Skin of body (tissue), 2 donors: Measurements from ENCODE around the gene DNAJC5. TPM values are rescaled to one million over a fixed set of nuclear protein-coding genes. Genes with fewer than 3 reads are reported as not detected.
"Not testable (repeated sequence)": the region's sequence is repeated elsewhere in the genome, so short reads cannot be mapped to it uniquely, and the experiment has no call there.

ENCODE experiments used
- DNase-seq: peaks from one replicate; lab custom pipeline; 2025; lab: John Stamatoyannopoulos, UW
- total RNA-seq: library from RNA; depleted of rRNA; stranded (reverse); fragments of >200 nt; gene quantifications from one replicate; pipeline ENCODE4 v1.2.3, GENCODE V29; 2014

The DNAJC5 gene
- total RNA-seq, 1 donor from 2014 or later = 20.9 TPM

DNA sequence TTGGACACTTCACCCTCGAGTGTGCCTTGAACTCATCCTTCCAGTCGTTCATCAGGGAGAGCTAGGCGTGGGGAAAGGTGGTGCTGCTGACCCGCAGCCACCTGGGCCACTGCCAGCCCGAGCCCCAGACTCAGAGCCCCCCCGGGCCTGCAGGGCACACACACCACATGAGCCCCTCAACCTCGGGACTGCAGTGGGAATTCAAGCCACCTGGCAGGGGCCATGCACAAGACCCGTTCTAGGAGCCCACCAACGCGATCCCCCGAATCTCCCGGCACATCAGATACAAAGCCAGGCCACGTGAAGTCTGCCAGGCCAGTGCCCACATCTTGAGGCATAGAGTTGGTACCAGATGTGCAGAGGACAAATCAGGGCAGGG is 72.0 kb downstream of the DNAJC5 start:
- no peak for DNase-seq

GRCh38 chr20:63967330-63968135 is 72.6 kb downstream of the DNAJC5 start:
- no peak for DNase-seq

- no peak for DNase-seq
Measured at GRCh38 chr20:63968136-63968927, 73.4 kb downstream of the DNAJC5 start.

DNA sequence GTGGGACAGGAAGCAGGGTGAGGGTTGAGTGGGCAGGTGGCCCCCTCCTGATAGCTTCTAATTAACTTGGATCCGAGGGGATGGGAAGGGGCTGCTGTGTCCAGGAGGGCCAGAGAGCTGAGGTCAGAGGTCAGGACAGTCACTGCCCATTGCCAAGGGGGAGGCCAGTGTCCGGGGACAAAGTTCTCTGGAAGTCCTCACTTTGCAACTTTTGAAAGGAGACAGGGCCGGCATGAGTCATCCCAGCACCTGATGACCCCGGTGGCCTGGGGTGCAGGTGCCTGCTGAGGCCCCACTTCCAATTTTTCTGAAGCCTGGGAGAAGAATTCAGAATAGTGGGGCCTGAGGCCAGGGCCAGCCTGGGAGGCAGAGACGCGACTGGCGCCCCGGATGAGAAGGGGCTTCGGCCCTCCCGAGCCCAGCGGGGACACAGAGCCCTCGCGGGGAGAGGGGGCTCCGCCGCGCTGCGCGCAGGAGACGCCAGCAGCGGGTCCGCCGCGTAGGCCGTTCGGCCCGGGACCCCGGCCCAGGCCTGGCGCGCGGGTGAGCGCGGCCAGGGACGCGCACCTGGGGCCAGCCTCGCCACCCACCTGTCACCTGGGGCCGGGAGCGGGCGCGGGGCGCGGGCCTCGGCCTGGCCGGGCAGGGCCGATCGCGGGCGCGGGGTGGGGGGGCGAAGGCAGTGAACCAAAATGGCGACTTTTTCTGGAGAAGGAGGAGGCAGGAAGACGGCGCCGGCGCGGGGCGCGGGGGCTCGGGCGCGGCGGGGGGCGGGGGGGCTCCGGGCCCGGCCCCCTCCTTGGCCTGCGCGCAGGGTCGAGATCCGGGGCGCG is 74.2 kb downstream of the DNAJC5 start:
- no peak for DNase-seq

- DNase-seq = peak; percentile 55
Measured at GRCh38 chr20:63969838-63970713, 75.2 kb downstream of the DNAJC5 start, which contains the start of gene ZNF512B. Gene ZNF512B, minus strand, starts transcription at chr20:63969930. Its CDS starts 1,980 bp downstream, at chr20:63967950.

GRCh38 chr20:63970714-63971431 is 75.9 kb downstream of the DNAJC5 start:
- DNase-seq = no peak

DNA sequence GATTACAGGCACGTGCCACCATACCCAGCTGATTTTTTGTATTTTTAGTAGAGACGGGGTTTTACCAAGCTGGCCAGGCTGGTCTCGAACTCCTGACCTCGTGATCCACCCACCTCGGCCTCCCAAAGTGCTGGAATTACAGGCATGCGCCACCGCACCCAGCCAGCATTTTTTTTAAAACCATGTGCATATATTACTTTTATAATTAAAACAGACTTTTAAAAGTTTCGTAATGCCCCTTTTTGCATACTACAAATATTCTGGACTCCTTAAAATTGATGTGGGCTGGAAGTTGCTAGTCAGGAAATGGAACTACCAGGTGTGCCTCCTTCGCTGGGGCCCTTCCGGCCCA is 77.0 kb downstream of the DNAJC5 start:
- not testable (repeated sequence) for DNase-seq

- no peak for DNase-seq
Measured at GRCh38 chr20:63972312-63973159, 77.6 kb downstream of the DNAJC5 start.

DNA sequence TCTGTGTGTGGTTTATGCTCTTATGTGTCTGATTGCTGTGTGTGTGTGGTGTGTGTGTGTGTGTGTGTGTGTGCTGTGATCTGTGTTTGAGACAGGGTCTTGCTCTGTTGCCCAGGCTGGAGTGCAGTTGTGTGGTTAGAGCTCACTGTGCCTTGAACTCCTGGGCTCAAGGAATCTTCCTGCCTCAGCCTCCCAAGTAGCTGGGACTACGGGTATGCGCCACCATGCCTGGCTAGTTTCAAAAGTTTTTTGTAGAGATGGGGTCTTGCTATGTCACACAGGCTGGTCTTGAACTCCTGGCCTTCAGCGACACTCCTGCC is 78.2 kb downstream of the DNAJC5 start:
- no peak for DNase-seq

DNA sequence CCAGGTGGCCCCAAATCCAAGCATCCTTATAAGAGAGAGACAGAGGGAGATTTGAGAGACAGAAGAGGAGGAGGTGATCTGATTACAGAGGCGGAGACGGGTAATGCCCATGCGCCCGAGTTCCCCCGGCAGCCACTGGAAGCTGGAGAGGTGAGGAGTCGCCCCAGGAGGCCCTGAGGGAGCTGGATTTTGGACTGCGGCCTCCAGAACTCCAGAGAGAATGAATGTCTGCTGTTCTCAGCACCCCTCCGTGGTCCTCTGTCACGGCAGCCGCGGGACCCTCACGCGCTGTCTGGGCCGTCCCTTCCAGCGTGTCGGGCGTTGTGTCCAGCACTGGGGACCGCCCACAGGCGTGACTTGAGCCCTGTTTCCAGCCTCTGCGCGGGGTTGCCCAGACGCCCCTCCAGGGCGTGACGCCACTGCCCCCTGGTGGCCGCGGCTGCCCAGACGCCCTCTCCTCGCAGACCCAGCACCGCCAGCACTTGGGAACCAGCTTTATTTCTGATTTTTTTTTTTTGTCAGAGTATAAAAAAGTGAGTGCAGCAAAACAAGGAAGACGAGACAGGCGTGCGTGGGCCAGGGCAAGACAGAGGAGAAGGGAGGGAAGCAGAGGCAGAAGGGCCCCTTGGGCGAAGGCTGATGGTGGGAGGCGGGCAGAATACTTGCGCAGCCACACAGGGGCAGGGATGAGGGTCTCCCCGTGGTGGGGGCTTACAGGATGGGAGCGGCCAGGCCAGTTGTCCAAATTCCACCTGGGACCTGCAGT is 78.9 kb downstream of the DNAJC5 start:
- DNase-seq = peak; percentile 63

DNA sequence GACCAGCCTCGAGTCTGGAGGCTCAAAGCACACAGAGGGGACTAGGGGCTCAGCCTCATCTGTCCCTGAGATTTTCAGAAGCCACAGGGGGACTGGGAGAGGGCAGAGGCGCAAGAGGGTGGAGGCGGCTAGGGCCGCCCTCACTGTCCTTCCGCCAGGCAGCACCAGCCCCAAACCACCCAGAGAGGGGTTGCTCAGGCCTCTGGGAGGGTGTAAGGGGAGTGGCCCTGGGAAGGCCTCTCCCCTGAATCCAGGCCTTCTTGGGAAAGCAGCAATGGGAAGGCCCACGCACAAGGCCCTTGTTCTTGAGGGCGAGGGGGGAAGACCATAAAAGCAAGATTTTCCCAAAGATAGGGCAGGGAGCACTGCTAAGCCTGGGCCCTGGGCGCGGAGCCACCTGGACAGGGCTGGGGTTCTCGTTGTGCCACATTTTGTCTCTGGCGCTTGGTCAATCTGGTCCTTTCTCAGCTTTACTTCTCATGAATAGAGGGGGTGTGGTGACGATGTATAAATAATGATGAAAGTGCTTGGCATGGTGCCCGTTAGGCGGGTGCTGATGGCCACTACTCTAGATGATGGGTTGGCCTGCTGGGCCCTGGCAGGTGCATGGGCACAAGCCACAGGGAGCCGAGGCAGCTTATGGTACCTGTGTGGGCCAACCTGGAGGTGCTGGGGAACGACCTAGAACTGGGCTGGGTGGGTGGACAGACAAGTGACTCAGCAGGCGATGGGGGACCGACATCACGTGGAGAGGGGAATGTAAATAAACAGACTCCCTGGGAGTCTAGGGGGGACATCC is 79.7 kb downstream of the DNAJC5 start:
- no peak for DNase-seq

GRCh38 chr20:63976511-63976910 is 81.6 kb downstream of the DNAJC5 start:
- DNase-seq = not testable (repeated sequence)

DNA sequence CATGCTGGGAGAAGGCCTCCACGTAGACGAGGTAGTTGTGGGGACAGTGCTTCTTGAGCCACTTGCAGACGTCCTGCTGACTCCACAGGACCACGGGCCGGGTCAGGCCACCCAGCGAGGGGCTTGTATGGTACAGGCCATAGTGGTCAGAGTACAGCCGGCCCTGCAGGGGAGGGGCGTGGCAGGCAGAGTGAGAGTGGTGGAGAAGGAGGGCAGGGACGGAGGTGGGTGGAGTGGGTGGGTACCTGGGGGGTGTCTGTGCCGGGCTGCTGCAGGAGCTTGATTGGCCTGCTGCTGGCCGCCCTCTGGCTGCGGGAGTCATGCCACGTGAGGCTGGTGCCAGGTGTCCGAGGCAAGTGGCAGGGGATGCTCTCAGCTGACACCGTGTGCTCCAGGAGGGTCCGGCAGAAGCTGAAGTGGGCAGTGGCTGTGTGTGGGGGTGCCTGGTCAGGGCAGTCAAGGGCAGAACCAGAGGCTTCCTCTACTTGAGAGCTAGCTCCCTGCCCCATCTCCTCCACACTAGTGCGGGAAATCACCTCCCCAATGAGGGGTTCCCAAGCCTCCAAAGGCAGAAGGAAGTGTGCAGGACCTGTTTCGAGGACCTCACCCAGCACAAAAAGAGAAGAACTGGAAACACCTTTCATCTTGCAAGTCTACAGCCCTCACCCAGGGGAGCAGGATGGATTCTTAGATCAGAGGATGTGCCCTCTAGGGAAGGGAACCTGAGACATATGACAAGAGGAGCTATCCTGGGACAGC is 82.2 kb downstream of the DNAJC5 start:
- no peak for DNase-seq

- DNase-seq = no peak
Measured at GRCh38 chr20:63977739-63978276, 82.9 kb downstream of the DNAJC5 start.

- DNase-seq = no peak
Measured at GRCh38 chr20:63978319-63979228, 83.6 kb downstream of the DNAJC5 start.

DNA sequence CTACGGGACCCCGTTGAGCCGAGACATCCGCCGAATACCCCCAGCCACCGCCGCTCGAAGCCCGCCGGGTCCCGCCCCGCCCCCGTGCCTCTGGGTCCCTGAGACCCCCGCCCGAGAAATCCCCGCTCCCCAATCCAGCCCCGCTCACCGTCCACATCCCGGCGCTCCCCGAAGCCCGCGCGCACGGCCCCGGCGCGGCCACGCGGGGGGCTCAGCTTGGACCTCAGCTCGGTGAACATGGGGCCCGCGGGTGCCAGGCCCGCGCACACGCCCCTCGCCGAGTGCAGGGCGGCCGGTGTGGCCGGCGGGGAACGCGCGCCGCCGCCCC is 84.3 kb downstream of the DNAJC5 start:
- DNase-seq = no peak
